Dermis blood vessel endothelial cell (primary cell): ENCODE measurements around the gene E2F4. TPM values are rescaled to one million over a fixed set of nuclear protein-coding genes. Genes with fewer than 3 reads are reported as not detected.

ENCODE experiments used
- DNase-seq: peaks from one replicate; pipeline ENCODE4 v3.0.0; 2010
- total RNA-seq: library from RNA; depleted of rRNA; stranded (reverse); fragments of >200 nt; gene quantifications from 2 replicates; pipeline ENCODE4 v1.2.3, GENCODE V29; 2014

Gene E2F4
- total RNA-seq, 1 donor from 2014 or later = 93.1 TPM

GRCh38 chr16:67210069-67210937 lies 18.3 kb downstream of the E2F4 start:
- no peak for DNase-seq

GRCh38 chr16:67211674-67212073 lies 19.7 kb downstream of the E2F4 start:
- DNase-seq = no peak

GRCh38 chr16:67212766-67213165 lies 20.8 kb downstream of the E2F4 start:
- peak; percentile 58 for DNase-seq

GRCh38 chr16:67213197-67214019 lies 21.5 kb downstream of the E2F4 start:
- no peak for DNase-seq

GRCh38 chr16:67215706-67216105 lies 23.8 kb downstream of the E2F4 start:
- DNase-seq = no peak

GRCh38 chr16:67216612-67217490 lies 24.9 kb downstream of the E2F4 start:
- peak; percentile 69 for DNase-seq

GRCh38 chr16:67223992-67224391 lies 32.0 kb downstream of the E2F4 start:
- peak; percentile 27 for DNase-seq

- no peak for DNase-seq
Observed at GRCh38 chr16:67226295-67226803, 34.4 kb downstream of the E2F4 start.

- DNase-seq = peak; percentile 99
Observed at GRCh38 chr16:67226804-67227566, 35.0 kb downstream of the E2F4 start, which contains the start of gene TMEM208. TMEM208 (plus strand) TSS chr16:67227130; CDS start chr16:67227219, 89 bp downstream.

- DNase-seq = no peak
Observed at GRCh38 chr16:67227567-67227921, 35.6 kb downstream of the E2F4 start.

GRCh38 chr16:67228034-67228785 lies 36.3 kb downstream of the E2F4 start:
- DNase-seq = no peak

GRCh38 chr16:67228905-67229304 lies 37.0 kb downstream of the E2F4 start:
- no peak for DNase-seq

GRCh38 chr16:67229906-67230808 lies 38.2 kb downstream of the E2F4 start:
- no peak for DNase-seq

- DNase-seq = no peak
Observed at GRCh38 chr16:67230809-67231660, 39.1 kb downstream of the E2F4 start.

GRCh38 chr16:67233596-67233995 lies 41.6 kb downstream of the E2F4 start:
- DNase-seq = no peak

GRCh38 chr16:67234180-67234597 lies 42.2 kb downstream of the E2F4 start:
- DNase-seq = no peak

GRCh38 chr16:67235816-67236562 lies 44.0 kb downstream of the E2F4 start:
- DNase-seq = no peak
